Nephron progenitor cell (in vitro differentiated cells): Measurements from ENCODE around the gene FOXD3.

ENCODE experiments used
- DNase-seq: peaks from one replicate; pipeline ENCODE4 v3.0.0; 2021
- H3K27ac Mint-ChIP-seq: 2 replicates; pipeline ENCODE4 v1.8.0; 2021; ENCODE audit warnings: mild to moderate bottlenecking, moderate library complexity, mixed read lengths
- H3K27me3 Mint-ChIP-seq: 2 replicates; pipeline ENCODE4 v1.8.0; 2021; ENCODE audit warnings: mild to moderate bottlenecking, low read depth, mixed read lengths; ENCODE audit not compliant: poor library complexity
- H3K36me3 Mint-ChIP-seq: 2 replicates; pipeline ENCODE4 v1.8.0; 2021; ENCODE audit warnings: low read depth, mixed read lengths
- H3K4me1 Mint-ChIP-seq: 2 replicates; pipeline ENCODE4 v1.8.0; 2021; ENCODE audit warnings: mixed read lengths
- H3K4me3 Mint-ChIP-seq: 2 replicates; pipeline ENCODE4 v1.8.0; 2021; ENCODE audit warnings: mild to moderate bottlenecking, moderate library complexity, mixed read lengths
- H3K9me3 Mint-ChIP-seq: 2 replicates; pipeline ENCODE4 v1.8.0; 2021; ENCODE audit warnings: mild to moderate bottlenecking, moderate library complexity, mixed read lengths
- CTCF ChIP-seq: fragments of 200-600 bp; sonication (generic); IDR thresholded peaks from 2 replicates; pipeline ENCODE4 v1.5.0; 2021; ENCODE audit warnings: antibody characterized with exemption

FOXD3 gene

DNA sequence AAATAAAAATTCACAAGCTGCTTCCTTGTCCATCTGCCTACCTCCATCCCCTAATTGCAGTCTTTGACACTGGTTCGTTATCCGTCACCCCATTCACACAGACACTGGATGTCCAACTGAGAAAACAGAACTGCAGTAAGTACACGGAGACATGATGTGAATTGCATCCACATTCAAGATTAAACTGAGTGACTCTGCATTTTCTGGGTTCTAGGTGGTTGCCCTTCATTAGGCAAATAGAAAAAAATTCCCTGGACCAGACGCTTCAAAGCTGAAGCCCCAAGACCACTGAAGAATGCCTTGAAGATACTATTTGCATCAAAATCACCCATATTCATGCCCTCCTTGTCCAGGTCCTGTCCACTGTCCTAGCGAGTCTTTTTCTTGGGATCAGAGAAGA lies 37.2 kb downstream of the FOXD3 start:
- Mint-ChIP-seq H3K27ac (no peak overlapping the region), H3K9me3 (peaks cover 3% of the 10 kb centered on the region), H3K4me3 (no peak overlapping the region), H3K27me3 (peaks cover 16% of the 10 kb centered on the region), H3K36me3 (no peaks in the 10 kb centered on the region), H3K4me1 (no peaks in the 10 kb centered on the region)
- no peak for TF ChIP-seq CTCF
- DNase-seq = no peak

DNA sequence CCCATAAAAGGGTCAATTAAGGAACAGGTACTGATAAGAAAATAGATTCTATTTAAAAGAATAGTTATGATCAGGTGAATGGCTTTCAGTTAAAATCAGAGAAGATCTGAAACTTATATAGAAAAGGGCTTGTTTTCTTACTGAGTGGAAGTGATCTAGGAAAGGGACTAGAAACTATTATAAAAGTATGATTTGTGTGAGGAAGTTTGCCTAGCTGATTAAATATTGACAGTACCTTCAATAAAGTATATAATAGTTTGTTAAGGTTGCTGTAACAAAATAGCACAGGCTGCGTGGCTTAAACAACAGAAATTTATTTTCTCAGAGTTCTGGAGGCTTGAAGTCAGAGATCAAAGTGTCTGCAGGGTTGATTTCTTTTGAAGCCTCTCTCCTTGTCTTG lies 39.7 kb downstream of the FOXD3 start:
- no peak for DNase-seq
- Mint-ChIP-seq H3K9me3 (no peaks in the 10 kb centered on the region), H3K4me3 (no peak overlapping the region), H3K27ac (no peak overlapping the region), H3K4me1 (peaks cover 6% of the 10 kb centered on the region), H3K36me3 (no peaks in the 10 kb centered on the region), H3K27me3 (no peaks in the 10 kb centered on the region)
- no peak for TF ChIP-seq CTCF

GRCh38 chr1:63362578-63362977 lies 40.2 kb downstream of the FOXD3 start:
- H3K27ac Mint-ChIP-seq = no peak overlapping the region
- peaks cover 8% of the 10 kb centered on the region for H3K4me1 Mint-ChIP-seq
- no peak for DNase-seq
- H3K4me3 Mint-ChIP-seq = no peak overlapping the region
- no peak for TF ChIP-seq CTCF
- H3K27me3 Mint-ChIP-seq = no peaks in the 10 kb centered on the region
- H3K9me3 Mint-ChIP-seq = no peaks in the 10 kb centered on the region
- no peaks in the 10 kb centered on the region for H3K36me3 Mint-ChIP-seq

DNA sequence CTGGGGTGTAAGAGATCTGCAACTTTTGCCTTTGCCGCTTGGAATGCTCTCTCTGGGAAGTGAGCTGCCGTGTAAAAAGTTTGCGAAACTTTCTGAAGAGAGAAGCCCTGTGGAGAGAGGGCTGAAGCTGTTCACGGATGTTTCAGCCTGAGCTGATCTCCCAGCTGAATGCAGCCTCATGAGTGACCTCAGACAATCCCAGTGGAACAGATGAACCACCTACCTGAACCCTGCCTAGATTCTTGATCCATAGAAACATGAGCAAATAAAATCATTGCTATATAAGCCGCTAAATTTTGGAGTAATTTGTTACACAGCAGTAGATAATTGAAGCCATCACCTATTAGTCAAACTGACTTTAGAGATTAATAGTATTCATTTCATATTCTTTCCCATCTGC lies 40.6 kb downstream of the FOXD3 start:
- no peaks in the 10 kb centered on the region for H3K9me3 Mint-ChIP-seq
- no peak overlapping the region for H3K27ac Mint-ChIP-seq
- no peaks in the 10 kb centered on the region for H3K27me3 Mint-ChIP-seq
- no peak overlapping the region for H3K4me3 Mint-ChIP-seq
- no peaks in the 10 kb centered on the region for H3K36me3 Mint-ChIP-seq
- peaks cover 11% of the 10 kb centered on the region for H3K4me1 Mint-ChIP-seq
- DNase-seq = no peak
- no peak for TF ChIP-seq CTCF

DNA sequence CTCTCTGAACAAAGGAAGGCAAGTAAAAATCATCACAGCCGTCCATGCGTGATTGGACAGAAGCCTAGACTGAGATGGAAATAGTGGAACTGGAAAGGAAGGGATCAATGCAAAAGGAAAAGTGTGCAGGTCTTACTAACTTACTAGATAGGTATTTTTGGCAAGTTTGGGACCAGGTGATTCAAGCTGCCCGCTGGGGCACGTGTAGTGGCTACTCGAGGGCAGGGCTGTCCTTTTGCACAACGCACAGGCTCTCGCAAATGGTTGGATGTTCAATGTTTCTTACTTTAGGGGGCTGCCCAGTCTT lies 44.5 kb downstream of the FOXD3 start:
- Mint-ChIP-seq H3K36me3 (peaks cover 12% of the 10 kb centered on the region), H3K4me3 (peak overlapping the region; percentile 68), H3K9me3 (no peaks in the 10 kb centered on the region), H3K4me1 (peaks cover 20% of the 10 kb centered on the region), H3K27me3 (peaks cover 4% of the 10 kb centered on the region), H3K27ac (no peak overlapping the region)
- DNase-seq = no peak
- TF ChIP-seq CTCF = no peak

- peaks cover 20% of the 10 kb centered on the region for H3K4me1 Mint-ChIP-seq
- peak; percentile 98 for DNase-seq
- peak within 1 kb of the TSS; percentile 74 for H3K27ac Mint-ChIP-seq
- peaks cover 4% of the 10 kb centered on the region for H3K27me3 Mint-ChIP-seq
- no peaks in the 10 kb centered on the region for H3K9me3 Mint-ChIP-seq
- peak within 1 kb of the TSS; percentile 98 for H3K4me3 Mint-ChIP-seq
- TF ChIP-seq CTCF = no peak
- H3K36me3 Mint-ChIP-seq = peaks cover 15% of the 10 kb centered on the region
Observed at GRCh38 chr1:63367215-63368103, 45.1 kb downstream of the FOXD3 start, which contains the start of gene ALG6. Gene ALG6, plus strand, starts transcription at chr1:63367627. Its CDS starts 3,351 bp downstream, at chr1:63370978.
